Kidney epithelial cell (primary cell): ENCODE measurements around the gene PPM1N. TPM values are rescaled to one million over a fixed set of nuclear protein-coding genes. Genes with fewer than 3 reads are reported as not detected.

Experiments used
- DNase-seq: peaks from one replicate; pipeline ENCODE4 v3.0.0-alpha.2; 2010; ENCODE audit warnings: low read depth
- H3K27me3 ChIP-seq: 2 replicates; pipeline ENCODE4 v1.6.0; 2011; ENCODE audit warnings: low read length; ENCODE audit not compliant: control insufficient read depth, insufficient read depth
- H3K36me3 ChIP-seq: 2 replicates; pipeline ENCODE4 v1.5.1; 2011; ENCODE audit warnings: low read length; ENCODE audit not compliant: control insufficient read depth, insufficient read depth
- H3K4me3 ChIP-seq: 2 replicates; pipeline ENCODE4 v1.5.1; 2011; ENCODE audit warnings: low read depth, mild to moderate bottlenecking, control low read depth, low read length
- CTCF ChIP-seq: IDR thresholded peaks from 2 replicates; pipeline ENCODE4 v1.5.1; 2011; ENCODE audit warnings: mild to moderate bottlenecking, moderate library complexity, low read length, control low read depth, inconsistent platforms; ENCODE audit not compliant: insufficient read depth, poor library complexity, severe bottlenecking
- total RNA-seq: library from RNA; depleted of rRNA; stranded (reverse); fragments of >200 nt; gene quantifications from 2 replicates; pipeline ENCODE4 v1.2.3, GENCODE V29; 2015

Gene PPM1N
- total RNA-seq, 1 donor from 2014 or later, result not detected

- H3K27me3 ChIP-seq, result no peaks in the 10 kb centered on the region
- DNase-seq, result no peak
- no peak for TF ChIP-seq CTCF
- H3K36me3 ChIP-seq, result no peaks in the 10 kb centered on the region
- H3K4me3 ChIP-seq, result no peak overlapping the region
These were observed 34.0 kb upstream of the PPM1N start for GRCh38 chr19:45464274-45464673.

- no peak for DNase-seq
- H3K4me3 ChIP-seq, result no peak overlapping the region
- no peak for TF ChIP-seq CTCF
- no peaks in the 10 kb centered on the region for H3K36me3 ChIP-seq
- H3K27me3 ChIP-seq, result no peaks in the 10 kb centered on the region
These were observed 33.3 kb upstream of the PPM1N start for GRCh38 chr19:45464852-45465441.

GRCh38 chr19:45467115-45467455, 31.2 kb upstream of the PPM1N start:
- no peak for DNase-seq
- H3K36me3 ChIP-seq, result no peaks in the 10 kb centered on the region
- H3K4me3 ChIP-seq, result peak overlapping the region; percentile 36
- no peaks in the 10 kb centered on the region for H3K27me3 ChIP-seq
- peak; percentile 12 for TF ChIP-seq CTCF

GRCh38 chr19:45467456-45468158, 30.6 kb upstream of the PPM1N start, which contains the start of gene FOSB:
Gene FOSB (plus strand): TSS chr19:45467996. CDS start chr19:45468587, 591 bp downstream.
- H3K4me3 ChIP-seq, result peak within 1 kb of the TSS; percentile 59
- no peaks in the 10 kb centered on the region for H3K27me3 ChIP-seq
- H3K36me3 ChIP-seq, result no peaks in the 10 kb centered on the region
- no peak for TF ChIP-seq CTCF
- no peak for DNase-seq

GRCh38 chr19:45468159-45468651, 30.0 kb upstream of the PPM1N start:
- H3K4me3 ChIP-seq, result peak overlapping the region; percentile 59
- no peak for DNase-seq
- no peak for TF ChIP-seq CTCF

More at GRCh38 chr19:45468159-45468651, 30.0 kb upstream of the PPM1N start:
- no peaks in the 10 kb centered on the region for H3K27me3 ChIP-seq
- H3K36me3 ChIP-seq, result no peaks in the 10 kb centered on the region
